DOHH2 (cell line): ENCODE results near the gene FAM184B.

ENCODE experiments used
- H3F3A ChIP-seq: fragments of 200-600 bp; sonication (generic), shearing (Covaris generic); 2 replicates; pipeline ENCODE4 v1.6.0; 2016; ENCODE audit warnings: antibody characterized with exemption, mild to moderate bottlenecking; ENCODE audit not compliant: control insufficient read depth, insufficient read depth
- H3K27ac ChIP-seq: fragments of 200-600 bp; sonication (generic); 2 replicates; pipeline ENCODE4 v1.5.1; 2014; ENCODE audit warnings: low read depth, mild to moderate bottlenecking, low read length, moderate library complexity
- H3K27me3 ChIP-seq: fragments of 200-600 bp; sonication (generic); 2 replicates; pipeline ENCODE4 v1.6.1; 2014; ENCODE audit warnings: mild to moderate bottlenecking, low read length, mixed read lengths; ENCODE audit not compliant: control insufficient read depth
- H3K36me3 ChIP-seq: fragments of 200-600 bp; sonication (generic); 2 replicates; pipeline ENCODE4 v1.6.1; 2014; ENCODE audit warnings: mild to moderate bottlenecking, low read length, moderate library complexity, mixed read lengths; ENCODE audit not compliant: control insufficient read depth
- H3K4me1 ChIP-seq: fragments of 200-600 bp; sonication (generic); 2 replicates; pipeline ENCODE4 v1.6.1; 2014; ENCODE audit warnings: mild to moderate bottlenecking, low read length, mixed read lengths; ENCODE audit not compliant: control insufficient read depth
- H3K4me2 ChIP-seq: fragments of 200-600 bp; sonication (generic); 2 replicates; pipeline ENCODE4 v1.6.0; 2014; ENCODE audit warnings: mild to moderate bottlenecking, low read length, moderate library complexity
- H3K4me3 ChIP-seq: fragments of 200-600 bp; sonication (generic); 2 replicates; pipeline ENCODE4 v1.5.1; 2014; ENCODE audit warnings: mild to moderate bottlenecking, low read length, mixed read lengths
- H3K79me2 ChIP-seq: fragments of 200-600 bp; sonication (generic); 2 replicates; pipeline ENCODE4 v1.6.1; 2014; ENCODE audit warnings: mild to moderate bottlenecking, low read length, mixed read lengths; ENCODE audit not compliant: control insufficient read depth
- H3K9me2 ChIP-seq: fragments of 200-600 bp; sonication (generic); replicated peaks from 2 replicates; pipeline ENCODE4 v1.6.1; 2014; ENCODE audit warnings: mild to moderate bottlenecking, low read length, mixed read lengths; ENCODE audit not compliant: control insufficient read depth
- H3K9me3 ChIP-seq: fragments of 200-600 bp; sonication (generic); 2 replicates; pipeline ENCODE4 v1.6.1; 2014; ENCODE audit warnings: antibody characterized with exemption, low read length, mixed read lengths; ENCODE audit not compliant: control insufficient read depth, insufficient read depth
- H4K20me1 ChIP-seq: fragments of 200-600 bp; sonication (generic); 2 replicates; pipeline ENCODE4 v1.6.0; 2014; ENCODE audit warnings: low read depth, mild to moderate bottlenecking, antibody characterized with exemption, low read length, moderate library complexity; ENCODE audit not compliant: control insufficient read depth, insufficient read depth
- EZH2phosphoT487 ChIP-seq: fragments of 200-600 bp; sonication (generic); IDR thresholded peaks from 2 replicates; pipeline ENCODE4 v1.6.1; 2017; ENCODE audit warnings: borderline replicate concordance, mild to moderate bottlenecking, antibody characterized with exemption, low read length, moderate library complexity, mixed read lengths
- TF ChIP-seq, protein P1 (sequence below): fragments of 200-600 bp; sonication (generic); IDR thresholded peaks from one replicate; pipeline ENCODE4 v1.5.1; 2014; ENCODE audit warnings: antibody characterized with exemption, mild to moderate bottlenecking, low read depth, low read length; ENCODE audit not compliant: poor library complexity, severe bottlenecking

Gene FAM184B

DNA sequence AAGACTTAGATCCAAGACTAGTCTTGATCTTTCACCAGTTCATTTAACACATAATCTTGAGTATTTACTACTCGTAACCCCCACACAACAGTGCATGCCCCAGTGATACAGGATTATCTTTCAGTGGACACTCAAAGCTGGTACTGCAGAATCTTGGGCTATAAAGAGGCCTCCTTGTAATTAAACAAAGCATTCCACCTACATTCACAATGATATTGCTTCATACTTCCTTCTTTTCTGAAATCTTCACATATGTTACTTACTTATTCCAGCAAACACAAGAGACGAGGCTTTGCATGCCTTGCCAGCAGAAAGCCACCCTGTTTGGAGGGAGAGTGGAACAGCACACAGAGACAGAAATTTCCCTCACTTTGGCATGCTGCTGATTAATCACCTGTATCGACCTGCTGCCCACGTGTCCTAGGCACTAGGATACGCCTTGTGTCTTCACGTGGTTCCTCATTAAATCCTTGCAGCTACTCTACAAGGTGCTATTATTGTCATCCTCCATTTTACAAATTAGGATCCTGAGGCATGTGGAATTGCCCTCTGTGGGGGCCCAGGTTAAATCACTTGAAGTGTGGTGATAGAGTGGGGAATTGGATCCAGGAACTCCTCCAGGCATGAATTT is 77.3 kb downstream of the FAM184B start:
- Histone ChIP-seq H3F3A (no peaks in the 10 kb centered on the region), H3K36me3 (no peaks in the 10 kb centered on the region), H3K9me3 (no peaks in the 10 kb centered on the region), H4K20me1 (no peaks in the 10 kb centered on the region), H3K27me3 (peaks cover 3% of the 10 kb centered on the region; the same call in 1 of the 2 replicates), H3K4me3 (no peak overlapping the region), H3K79me2 (no peaks in the 10 kb centered on the region), H3K9me2 (no peaks in the 10 kb centered on the region), H3K4me2 (no peak overlapping the region), H3K27ac (no peak overlapping the region), H3K4me1 (no peaks in the 10 kb centered on the region)
- no peak for TF ChIP-seq EZH2phosphoT487
- TF ChIP-seq, protein P1, sequence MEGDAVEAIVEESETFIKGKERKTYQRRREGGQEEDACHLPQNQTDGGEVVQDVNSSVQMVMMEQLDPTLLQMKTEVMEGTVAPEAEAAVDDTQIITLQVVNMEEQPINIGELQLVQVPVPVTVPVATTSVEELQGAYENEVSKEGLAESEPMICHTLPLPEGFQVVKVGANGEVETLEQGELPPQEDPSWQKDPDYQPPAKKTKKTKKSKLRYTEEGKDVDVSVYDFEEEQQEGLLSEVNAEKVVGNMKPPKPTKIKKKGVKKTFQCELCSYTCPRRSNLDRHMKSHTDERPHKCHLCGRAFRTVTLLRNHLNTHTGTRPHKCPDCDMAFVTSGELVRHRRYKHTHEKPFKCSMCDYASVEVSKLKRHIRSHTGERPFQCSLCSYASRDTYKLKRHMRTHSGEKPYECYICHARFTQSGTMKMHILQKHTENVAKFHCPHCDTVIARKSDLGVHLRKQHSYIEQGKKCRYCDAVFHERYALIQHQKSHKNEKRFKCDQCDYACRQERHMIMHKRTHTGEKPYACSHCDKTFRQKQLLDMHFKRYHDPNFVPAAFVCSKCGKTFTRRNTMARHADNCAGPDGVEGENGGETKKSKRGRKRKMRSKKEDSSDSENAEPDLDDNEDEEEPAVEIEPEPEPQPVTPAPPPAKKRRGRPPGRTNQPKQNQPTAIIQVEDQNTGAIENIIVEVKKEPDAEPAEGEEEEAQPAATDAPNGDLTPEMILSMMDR: no peak

DNA sequence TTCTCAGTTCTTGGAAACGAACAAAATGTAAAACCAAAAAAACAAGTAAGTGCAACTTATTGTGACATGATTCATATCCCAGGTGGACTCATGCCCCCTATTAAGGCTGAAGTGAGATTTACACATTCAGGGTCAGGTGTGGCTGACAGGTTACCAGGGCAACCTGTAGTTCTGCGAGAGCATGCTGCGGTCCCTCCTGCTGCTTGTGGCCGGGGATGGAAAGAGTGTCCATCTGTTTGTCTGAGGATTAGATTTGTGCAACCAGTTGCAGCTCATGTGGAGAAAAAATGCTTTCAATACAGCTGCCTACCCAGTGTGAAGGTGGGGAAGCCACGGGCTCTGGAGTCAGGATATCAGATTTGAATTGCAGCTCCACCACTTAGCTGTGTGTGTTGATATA is 78.8 kb downstream of the FAM184B start:
- H3K27me3 ChIP-seq: peaks cover 3% of the 10 kb centered on the region; the same call in 1 of the 2 replicates
- no peak for TF ChIP-seq EZH2phosphoT487
- TF ChIP-seq, protein P1: no peak

DNA sequence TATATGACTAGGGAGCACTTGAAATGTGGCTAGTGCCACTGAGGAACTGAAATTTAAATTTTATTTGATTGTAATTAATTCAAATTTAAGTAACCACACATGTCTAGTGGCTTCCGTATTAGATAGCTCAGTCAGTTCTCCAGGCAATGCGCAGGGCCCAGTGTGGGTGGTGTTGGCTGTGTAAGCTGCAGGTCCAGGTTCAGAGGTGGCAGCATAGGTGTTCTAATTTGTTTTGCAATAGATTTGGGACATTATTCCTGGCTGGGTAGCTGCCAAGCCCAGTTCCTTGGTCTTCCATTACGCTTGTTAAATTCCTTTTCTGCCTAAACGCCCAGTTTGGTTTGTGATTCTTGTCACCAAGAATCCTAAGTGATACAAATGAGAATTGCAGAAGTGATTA is 79.5 kb downstream of the FAM184B start:
- Histone ChIP-seq H3K9me3 (no peaks in the 10 kb centered on the region), H3K4me3 (no peak overlapping the region), H3K27me3 (peaks cover 3% of the 10 kb centered on the region; the same call in 1 of the 2 replicates), H3K4me1 (no peaks in the 10 kb centered on the region), H3K27ac (no peak overlapping the region), H3K79me2 (no peaks in the 10 kb centered on the region), H3F3A (no peaks in the 10 kb centered on the region), H3K9me2 (no peaks in the 10 kb centered on the region), H3K36me3 (no peaks in the 10 kb centered on the region), H4K20me1 (no peaks in the 10 kb centered on the region), H3K4me2 (no peak overlapping the region)
- no peak for TF ChIP-seq EZH2phosphoT487
- TF ChIP-seq, protein P1: no peak

More for the DNA sequence above, 78.8 kb downstream of the FAM184B start:
- Histone ChIP-seq H3K79me2 (no peaks in the 10 kb centered on the region), H3F3A (no peaks in the 10 kb centered on the region), H3K9me3 (no peaks in the 10 kb centered on the region), H3K9me2 (no peaks in the 10 kb centered on the region), H3K4me2 (no peak overlapping the region), H3K27ac (no peak overlapping the region), H3K4me1 (no peaks in the 10 kb centered on the region), H3K36me3 (no peaks in the 10 kb centered on the region), H4K20me1 (no peaks in the 10 kb centered on the region), H3K4me3 (no peak overlapping the region)
